B cell (primary cell): Measurements from ENCODE around the gene TMED6. TPM values are rescaled to one million over a fixed set of nuclear protein-coding genes. Genes with fewer than 3 reads are reported as not detected.
A peak's percentile ranks its signal among the peaks of the same experiment; 100 is the strongest.

Experiments used
- ATAC-seq: fragments of 200-7000 bp; cut with Tn5 transposase; one replicate; pipeline ENCODE4 v1.10.0; 2021; ENCODE audit warnings: low read depth, mild to moderate bottlenecking, moderate number of reproducible peaks, moderate library complexity
- CTCF ChIA-PET: fragments of 350-600 bp; sonication (Branson Sonifier 250); formaldehyde crosslinking; loops from one replicate; lab custom pipeline; 2021; ENCODE audit warnings: antibody characterized with exemption, inconsistent platforms; lab: Charles Lee
- POLR2A ChIA-PET: fragments of 350-600 bp; sonication (Branson Sonifier 250); formaldehyde crosslinking; loops from one replicate; lab custom pipeline; 2021; ENCODE audit warnings: antibody characterized with exemption; lab: Charles Lee
- DNase-seq: peaks from one replicate; pipeline ENCODE4 v3.0.0; 2013
- H2AFZ ChIP-seq: 2 replicates; pipeline ENCODE4 v1.6.1; 2012; ENCODE audit warnings: mild to moderate bottlenecking, low read depth, low read length; ENCODE audit not compliant: insufficient read depth, poor library complexity, severe bottlenecking
- H3K27ac ChIP-seq, 2 donors: 1 replicate in 1 of 2; 2 replicates in 1 of 2; pipeline ENCODE4 v1.5.1; 2012 to 2013; ENCODE audit warnings: low read length in 2 of 2, mild to moderate bottlenecking in 2 of 2, moderate library complexity in 1 of 2
- H3K27me3 ChIP-seq, 4 experiments: fragments of 200-600 bp in 1 of 4; sonication (generic) in 1 of 4; replicated peaks in 1 of 4; 1 replicate in 2 of 4; 2 replicates in 2 of 4; pipeline versions ENCODE4 v1.6.1 to v1.7.0; 2013 to 2016; ENCODE audit warnings: low read length in 3 of 4, mild to moderate bottlenecking in 2 of 4, mixed read lengths in 1 of 4, moderate library complexity in 1 of 4; ENCODE audit not compliant: insufficient read depth in 4 of 4, control insufficient read depth in 3 of 4; ENCODE audit errors: control extremely low read depth in 1 of 4
- H3K36me3 ChIP-seq, 2 experiments: replicated peaks in 1 of 2; 1 replicate in 1 of 2; 2 replicates in 1 of 2; pipeline versions ENCODE4 v1.6.1 to v1.7.1; 2013; ENCODE audit warnings: low read length in 1 of 2; ENCODE audit not compliant: insufficient read depth in 2 of 2, control insufficient read depth in 1 of 2; ENCODE audit errors: control extremely low read depth in 1 of 2, extremely low read depth in 1 of 2
- H3K4me1 ChIP-seq, 2 donors: fragments of 200-600 bp in 1 of 2; sonication (generic) in 1 of 2; 1 replicate in 1 of 2; 2 replicates in 1 of 2; pipeline versions ENCODE4 v1.5.1 to v1.6.1; 2013 to 2017; ENCODE audit warnings: low read length in 2 of 2; ENCODE audit not compliant: control insufficient read depth in 2 of 2, insufficient read depth in 2 of 2
- H3K4me2 ChIP-seq: replicated peaks from 2 replicates; pipeline ENCODE3; 2012; ENCODE audit warnings: mild to moderate bottlenecking, low read depth, low read length; ENCODE audit not compliant: poor library complexity, severe bottlenecking
- H3K4me3 ChIP-seq, 5 experiments: fragments of 200-600 bp in 1 of 5; sonication (generic) in 1 of 5; 1 replicate in 3 of 5; 2 replicates in 2 of 5; pipeline versions ENCODE4 v1.5.1 to v1.7.0; 2011 to 2016; ENCODE audit warnings: low read length in 4 of 5, mild to moderate bottlenecking in 4 of 5, low read depth in 2 of 5, control low read depth in 1 of 5, moderate library complexity in 1 of 5; ENCODE audit not compliant: insufficient read depth in 1 of 5; ENCODE audit errors: control extremely low read depth in 1 of 5, extremely low read depth in 1 of 5
- H3K79me2 ChIP-seq: fragments of 200-600 bp; sonication (generic); one replicate; pipeline ENCODE4 v1.6.0; 2016; ENCODE audit warnings: low read length; ENCODE audit not compliant: control insufficient read depth, insufficient read depth
- H3K9ac ChIP-seq: fragments of 200-600 bp; sonication (generic); 2 replicates; pipeline ENCODE4 v1.6.1; 2017; ENCODE audit warnings: mild to moderate bottlenecking, low read length, moderate library complexity
- H3K9me3 ChIP-seq, 3 donors: one replicate each; pipeline versions ENCODE4 v1.6.1 to v1.7.1; 2013; ENCODE audit warnings: low read length in 2 of 3; ENCODE audit not compliant: control insufficient read depth in 2 of 3, insufficient read depth in 1 of 3; ENCODE audit errors: control extremely low read depth in 1 of 3
- H4K20me1 ChIP-seq: 2 replicates; pipeline ENCODE4 v1.6.0; 2012; ENCODE audit warnings: mild to moderate bottlenecking, low read length; ENCODE audit not compliant: insufficient read depth, control insufficient read depth, poor library complexity, severe bottlenecking
- H3K27ac Mint-ChIP-seq: one replicate; pipeline ENCODE4 v1.8.0; 2021; ENCODE audit warnings: mixed read lengths
- H3K27me3 Mint-ChIP-seq: one replicate; pipeline ENCODE4 v1.8.0; 2021; ENCODE audit warnings: mixed read lengths
- H3K4me1 Mint-ChIP-seq: one replicate; pipeline ENCODE4 v1.8.0; 2021; ENCODE audit warnings: mixed read lengths
- H3K4me3 Mint-ChIP-seq: one replicate; pipeline ENCODE4 v1.8.0; 2021; ENCODE audit warnings: mixed read lengths
- H3K9me3 Mint-ChIP-seq: one replicate; pipeline ENCODE4 v1.8.0; 2022; ENCODE audit warnings: mixed read lengths; ENCODE audit not compliant: insufficient read depth
- EZH2 ChIP-seq: IDR thresholded peaks from 2 replicates; pipeline ENCODE4 v1.6.1; 2012; ENCODE audit warnings: borderline replicate concordance, low read depth, mild to moderate bottlenecking, moderate library complexity, low read length; ENCODE audit not compliant: insufficient read depth, poor library complexity, severe bottlenecking
- WGBS: methylation state at CpG from one replicate; pipeline ENCODE4 v1.1.5; 2013; ENCODE audit warnings: missing lambda C conversion rate; ENCODE audit not compliant: insufficient coverage; 5-methylcytosine and 5-hydroxymethylcytosine counted together
- intact Hi-C: fragments of 100-400 bp; cut with micrococcal nuclease; formaldehyde crosslinking; loops from one replicate; pipeline ENCODE4 v1.10.0; 2022
- polyA plus RNA-seq: library from polyadenylated mRNA; depleted of rRNA; stranded (reverse); fragments of >200 nt; gene quantifications from 2 replicates; pipeline ENCODE4 v1.2.3, GENCODE V29; 2012
- total RNA-seq, 2 donors: library from RNA; stranded (reverse); fragments of 120-200 nt in 1 of 2; gene quantifications; 1 replicate in 1 of 2; 2 replicates in 1 of 2; pipeline versions ENCODE4 v1.2.3 to v1.2.4, GENCODE V29; 2013 to 2022
- TF ChIP-seq, protein P1 (sequence below): fragments of 200-600 bp; IDR thresholded peaks from one replicate; pipeline ENCODE4 v1.8.0; 2022; ENCODE audit warnings: antibody characterized with exemption, mild to moderate bottlenecking

Gene TMED6
- total and polyA plus RNA-seq, 2 donors (not counting 1 experiment from before 2014, with no cell fraction given): 0.78 to 4.5 TPM

DNA sequence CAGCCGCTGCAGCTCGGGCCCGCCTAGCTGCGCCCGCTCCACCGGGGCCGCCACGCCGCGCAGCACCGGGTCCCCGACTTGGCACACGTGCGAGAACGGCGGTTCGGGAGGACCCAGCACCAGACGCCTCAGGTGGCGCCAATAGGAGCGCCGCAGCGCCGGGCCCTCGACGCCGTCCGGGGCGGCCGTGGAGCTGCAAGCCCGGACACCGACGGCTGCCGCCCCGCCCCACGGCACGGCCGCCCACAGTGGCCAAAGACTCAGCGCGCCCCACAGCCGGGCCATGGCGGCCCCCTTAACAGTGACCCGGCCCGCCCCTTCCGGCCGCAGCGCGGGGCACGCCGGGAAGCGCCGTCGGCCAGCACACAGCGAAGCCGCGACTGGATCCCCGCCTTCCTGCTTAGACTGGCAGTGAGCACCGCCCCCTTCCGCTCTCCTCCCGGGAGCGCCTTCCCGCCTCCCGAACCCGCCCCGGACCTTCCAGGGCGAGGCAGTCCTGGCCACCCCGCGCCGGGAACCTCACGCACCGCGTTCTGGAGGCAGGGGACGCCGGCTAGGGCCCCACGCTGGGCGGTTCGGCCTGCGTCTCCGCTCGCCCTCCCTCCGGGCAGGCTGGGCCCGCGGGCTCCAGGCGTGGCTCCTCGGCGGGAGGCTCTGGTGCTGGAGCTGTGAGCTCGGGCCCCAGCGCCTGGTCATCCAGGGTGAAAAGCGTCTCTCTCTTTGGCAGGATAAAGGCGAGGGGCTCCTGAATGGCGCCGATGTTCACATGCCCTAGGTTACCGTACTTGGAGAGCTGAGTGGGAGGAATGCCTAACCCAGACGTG is 21.1 kb downstream of the TMED6 start, which contains the start of gene PDF:
Gene PDF (minus strand): TSS at position 303 of the 824 bp plus-strand sequence. CDS start 18 bp downstream, at position 285.
- Histone ChIP-seq H3K27ac (peak within 1 kb of the TSS; percentile 41 to 88), H3K79me2 (peaks cover 75% of the 10 kb centered on the region), H3K36me3 (peaks cover 1 to 53% of the 10 kb centered on the region in 2 experiments), H3K9me3 (no peaks in the 10 kb centered on the region), H2AFZ (peak within 1 kb of the TSS; percentile 98), H3K9ac (peak within 1 kb of the TSS; percentile 78), H4K20me1 (peaks cover 24% of the 10 kb centered on the region), H3K4me3 (peak within 1 kb of the TSS; percentile 38 to 88 (median 70)), H3K27me3 (no peaks in the 10 kb centered on the region), H3K4me2 (peak within 1 kb of the TSS; percentile 83), H3K4me1 (peaks cover 15 to 32% of the 10 kb centered on the region in 2 donors)
- intact Hi-C loops: loop anchor here (1.0 to 2.0 kb wide), 5 partner anchors 9 to 234 kb away; partner anchors contain the start of genes COG8, CYB5B, NFAT5 and NIP7
- TF ChIP-seq EZH2: no peak
- TF ChIP-seq, protein P1, sequence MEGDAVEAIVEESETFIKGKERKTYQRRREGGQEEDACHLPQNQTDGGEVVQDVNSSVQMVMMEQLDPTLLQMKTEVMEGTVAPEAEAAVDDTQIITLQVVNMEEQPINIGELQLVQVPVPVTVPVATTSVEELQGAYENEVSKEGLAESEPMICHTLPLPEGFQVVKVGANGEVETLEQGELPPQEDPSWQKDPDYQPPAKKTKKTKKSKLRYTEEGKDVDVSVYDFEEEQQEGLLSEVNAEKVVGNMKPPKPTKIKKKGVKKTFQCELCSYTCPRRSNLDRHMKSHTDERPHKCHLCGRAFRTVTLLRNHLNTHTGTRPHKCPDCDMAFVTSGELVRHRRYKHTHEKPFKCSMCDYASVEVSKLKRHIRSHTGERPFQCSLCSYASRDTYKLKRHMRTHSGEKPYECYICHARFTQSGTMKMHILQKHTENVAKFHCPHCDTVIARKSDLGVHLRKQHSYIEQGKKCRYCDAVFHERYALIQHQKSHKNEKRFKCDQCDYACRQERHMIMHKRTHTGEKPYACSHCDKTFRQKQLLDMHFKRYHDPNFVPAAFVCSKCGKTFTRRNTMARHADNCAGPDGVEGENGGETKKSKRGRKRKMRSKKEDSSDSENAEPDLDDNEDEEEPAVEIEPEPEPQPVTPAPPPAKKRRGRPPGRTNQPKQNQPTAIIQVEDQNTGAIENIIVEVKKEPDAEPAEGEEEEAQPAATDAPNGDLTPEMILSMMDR: no peak
- Mint-ChIP-seq H3K27ac (peak within 1 kb of the TSS; percentile 80), H3K27me3 (no peaks in the 10 kb centered on the region), H3K4me1 (peaks cover 44% of the 10 kb centered on the region), H3K4me3 (peak within 1 kb of the TSS; percentile 86), H3K9me3 (no peaks in the 10 kb centered on the region)
- ChIA-PET POLR2A (interaction anchor here (0.7 to 2.5 kb wide), 2 partner anchors 9 to 1045 kb away, joined by 7 to 11 read pairs; partner anchors contain the start of genes COG8 and NIP7), CTCF (interaction anchor here (0.7 to 1.7 kb wide), 7 partner anchors 9 to 810 kb away, joined by 3 to 7 read pairs (median 4); partner anchors contain the start of genes COG8, NIP7, SNTB2 and VPS4A)
- peak; percentile 97 for ATAC-seq
- WGBS: 1% methylated on average over 90 of the region's 93 CpGs
- DNase-seq: peak; percentile 86
